Left lobe of liver (tissue), 2 donors: ENCODE data around the gene CMTM8. TPM values are rescaled to one million over a fixed set of nuclear protein-coding genes. Genes with fewer than 3 reads are reported as not detected.
"Not testable (repeated sequence)": the region's sequence is repeated elsewhere in the genome, so short reads cannot be mapped to it uniquely, and the experiment has no call there.

Experiments used
- ATAC-seq: fragments of 200-7000 bp; cut with Tn5 transposase; one replicate; pipeline ENCODE4 v1.9.1; 2020; ENCODE audit warnings: mild to moderate bottlenecking, moderate library complexity
- DNase-seq: peaks from one replicate; pipeline ENCODE4 v3.0.0-alpha.2; 2020; ENCODE audit warnings: low spot score
- total RNA-seq: library from RNA; stranded (reverse); gene quantifications from one replicate; pipeline ENCODE4 v1.2.1, GENCODE V29; 2021
- donor health status: DM: no; HTN: no; CAD: no; lungs with moderate emphysema.
- donor health status: DM: no; HTN: yes; CAD: no.

The CMTM8 gene
- total RNA-seq, 1 donor from 2014 or later = 17.1 TPM

GRCh38 chr3:32373276-32373675 lies 134.8 kb downstream of the CMTM8 start:
- DNase-seq (no peak), ATAC-seq (no peak)

GRCh38 chr3:32373844-32374243 lies 135.4 kb downstream of the CMTM8 start:
- no peak for DNase-seq
- ATAC-seq = no peak

GRCh38 chr3:32374788-32375595 lies 136.5 kb downstream of the CMTM8 start:
- DNase-seq (peak; percentile 53), ATAC-seq (peak; percentile 85)

- ATAC-seq = no peak
- DNase-seq = no peak
Measured at GRCh38 chr3:32375596-32375930, 137.1 kb downstream of the CMTM8 start.

- DNase-seq = no peak
- ATAC-seq = no peak
Measured at GRCh38 chr3:32376115-32376514, 137.6 kb downstream of the CMTM8 start.

GRCh38 chr3:32379831-32380500 lies 141.5 kb downstream of the CMTM8 start:
- ATAC-seq = no peak
- DNase-seq = no peak

- DNase-seq (no peak), ATAC-seq (no peak)
Measured at GRCh38 chr3:32381922-32382321, 143.4 kb downstream of the CMTM8 start.

- DNase-seq (no peak), ATAC-seq (no peak)
Measured at GRCh38 chr3:32383136-32383711, 144.7 kb downstream of the CMTM8 start.

GRCh38 chr3:32384938-32385337 lies 146.5 kb downstream of the CMTM8 start:
- DNase-seq (no peak), ATAC-seq (no peak)

- no peak for DNase-seq
- no peak for ATAC-seq
Measured at GRCh38 chr3:32387512-32387911, 149.0 kb downstream of the CMTM8 start.

- DNase-seq, ATAC-seq: not testable (repeated sequence)
Measured at GRCh38 chr3:32389577-32389976, 151.1 kb downstream of the CMTM8 start.

- ATAC-seq (peak; percentile 96), DNase-seq (peak; percentile 78)
Measured at GRCh38 chr3:32391643-32392535, 153.4 kb downstream of the CMTM8 start, which contains the start of gene CMTM7. TSS of gene CMTM7 (plus strand) at chr3:32391853. CDS start at chr3:32391907, 54 bp downstream.

- ATAC-seq (peak; percentile 36), DNase-seq (no peak)
Measured at GRCh38 chr3:32392536-32393302, 154.2 kb downstream of the CMTM8 start.

- no peak for ATAC-seq
- DNase-seq = no peak
Measured at GRCh38 chr3:32395496-32395895, 157.0 kb downstream of the CMTM8 start.

GRCh38 chr3:32397941-32398340 lies 159.5 kb downstream of the CMTM8 start:
- ATAC-seq = no peak
- DNase-seq = no peak

GRCh38 chr3:32398531-32398930 lies 160.1 kb downstream of the CMTM8 start:
- no peak for DNase-seq
- ATAC-seq = no peak

- peak; percentile 38 for ATAC-seq
- DNase-seq = no peak
Measured at GRCh38 chr3:32399030-32399620, 160.6 kb downstream of the CMTM8 start.

- ATAC-seq = peak; percentile 55
- DNase-seq = no peak
Measured at GRCh38 chr3:32401126-32401525, 162.6 kb downstream of the CMTM8 start.

- DNase-seq = peak; percentile 76
- peak; percentile 90 for ATAC-seq
Measured at GRCh38 chr3:32401556-32402081, 163.1 kb downstream of the CMTM8 start.

- DNase-seq = no peak
- no peak for ATAC-seq
Measured at GRCh38 chr3:32403663-32404062, 165.2 kb downstream of the CMTM8 start.
